Embryonic facial prominence (tissue), 1 donor: ENCODE results near the gene RGL4.

ENCODE experiments used
- DNase-seq: peaks from one replicate; pipeline ENCODE4 v3.0.0-alpha.2; 2016; ENCODE audit errors: extremely low spot score

Gene RGL4

DNA sequence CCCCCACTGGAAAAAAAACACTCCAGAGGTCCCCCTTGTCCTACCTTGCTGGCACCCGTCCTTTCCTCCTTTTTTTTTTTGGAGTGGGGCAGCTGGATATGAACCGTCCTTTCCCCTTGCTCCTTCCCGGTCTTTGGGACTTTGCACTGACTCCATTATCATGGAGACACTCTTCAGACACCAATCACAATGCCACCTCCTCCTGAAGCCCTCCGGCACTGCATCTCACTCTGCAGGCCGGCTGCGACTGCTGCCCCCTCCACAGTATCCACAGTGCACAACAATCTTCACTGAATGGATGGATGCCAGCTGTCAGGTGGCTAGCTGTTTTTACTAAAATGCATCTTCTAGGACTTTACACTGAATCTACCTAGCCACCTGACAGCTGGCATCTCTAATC is 12.7 kb upstream of the RGL4 start:
- DNase-seq: no peak

GRCh38 chr22:23681026-23681809 is 9.6 kb upstream of the RGL4 start:
- DNase-seq: no peak

DNA sequence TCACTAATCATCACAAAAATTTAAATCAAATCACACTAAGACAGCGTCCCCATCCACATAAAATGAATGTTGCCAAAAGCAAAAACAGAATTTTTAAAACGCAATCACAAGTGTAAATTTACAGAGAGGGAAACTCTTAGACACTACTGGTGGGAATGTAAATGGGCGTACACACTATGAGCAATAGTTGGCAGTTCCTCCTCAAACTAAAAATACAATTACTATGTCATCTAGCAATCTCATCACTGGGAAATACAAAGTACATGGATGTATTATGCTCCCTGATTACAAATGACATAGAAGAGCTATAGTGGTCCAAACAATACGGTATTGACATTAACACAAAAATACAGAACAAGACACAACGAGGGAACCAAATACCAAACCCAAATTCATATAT is 8.7 kb upstream of the RGL4 start:
- DNase-seq: no peak

- DNase-seq: no peak
Observed at GRCh38 chr22:23682827-23683355, 7.9 kb upstream of the RGL4 start.

DNA sequence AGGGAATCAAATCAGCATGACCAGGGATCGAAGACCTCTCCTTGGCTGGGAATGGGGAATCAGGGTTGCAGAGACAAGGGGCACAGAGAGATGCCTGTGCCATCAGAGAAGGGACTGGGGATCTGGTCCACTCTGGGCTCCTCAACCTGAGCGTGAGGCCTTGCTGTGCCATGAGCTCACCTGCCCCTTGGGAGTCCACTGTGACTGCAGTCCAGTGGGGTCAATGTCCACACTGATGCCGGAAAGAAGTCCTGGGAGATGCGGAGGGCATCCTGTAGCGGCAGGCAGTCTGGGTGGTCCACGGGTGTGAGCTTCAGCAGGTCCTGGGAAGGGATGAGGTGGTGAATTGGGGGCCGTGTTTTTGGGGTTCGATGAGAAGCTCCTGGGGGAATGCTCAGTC is 7.3 kb upstream of the RGL4 start:
- DNase-seq: no peak

GRCh38 chr22:23684026-23684425 is 6.8 kb upstream of the RGL4 start:
- DNase-seq: no peak

DNA sequence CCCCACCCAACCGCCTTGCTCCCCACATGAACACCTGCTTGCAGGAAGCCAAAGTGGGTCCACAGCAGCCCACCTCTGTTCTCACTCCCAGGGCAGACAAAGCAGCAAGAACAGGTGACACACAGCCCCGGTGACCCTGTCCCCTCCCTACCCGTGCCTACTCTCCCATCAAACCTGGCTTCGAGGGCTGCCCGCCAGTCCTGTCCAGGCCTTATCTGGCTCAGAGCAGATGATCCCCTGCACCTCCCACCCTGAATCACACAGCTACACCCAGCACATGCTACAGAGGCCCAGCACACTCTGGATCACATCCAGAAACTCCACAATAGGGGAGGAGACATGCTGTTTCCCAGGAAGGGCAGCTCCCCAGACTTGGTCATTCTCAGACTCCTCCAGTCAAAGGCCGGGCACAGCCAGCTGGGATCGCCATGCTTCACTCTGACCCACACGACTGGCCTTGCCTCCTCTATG is 6.2 kb upstream of the RGL4 start:
- no peak for DNase-seq

DNA sequence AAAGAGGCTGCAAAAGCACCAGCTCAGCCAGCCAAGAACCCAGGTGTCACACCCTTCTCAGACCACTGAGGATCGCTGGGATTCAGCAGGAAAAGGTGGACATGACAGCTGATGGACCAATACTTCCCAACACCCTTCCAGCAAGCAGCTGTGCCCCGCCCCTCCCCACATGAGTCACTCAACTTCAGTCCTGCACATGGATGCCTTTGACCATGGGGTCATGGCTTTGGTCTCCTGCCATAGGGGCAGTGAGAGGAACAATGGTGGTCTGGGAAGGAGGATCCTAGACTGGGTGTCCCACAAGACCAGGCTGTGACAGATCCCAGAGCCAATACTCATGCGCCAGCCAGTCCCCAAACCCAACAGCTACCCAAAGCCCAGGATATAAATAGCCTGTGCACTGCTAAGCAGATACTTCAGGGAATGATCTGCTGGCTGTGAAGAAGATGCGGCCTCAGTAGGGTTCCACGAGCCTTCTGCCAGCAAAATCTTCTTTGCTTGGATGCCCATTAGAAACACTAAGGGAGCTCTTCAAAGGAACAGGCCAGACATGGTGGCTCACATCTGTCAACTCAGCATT is 5.5 kb upstream of the RGL4 start:
- no peak for DNase-seq

DNA sequence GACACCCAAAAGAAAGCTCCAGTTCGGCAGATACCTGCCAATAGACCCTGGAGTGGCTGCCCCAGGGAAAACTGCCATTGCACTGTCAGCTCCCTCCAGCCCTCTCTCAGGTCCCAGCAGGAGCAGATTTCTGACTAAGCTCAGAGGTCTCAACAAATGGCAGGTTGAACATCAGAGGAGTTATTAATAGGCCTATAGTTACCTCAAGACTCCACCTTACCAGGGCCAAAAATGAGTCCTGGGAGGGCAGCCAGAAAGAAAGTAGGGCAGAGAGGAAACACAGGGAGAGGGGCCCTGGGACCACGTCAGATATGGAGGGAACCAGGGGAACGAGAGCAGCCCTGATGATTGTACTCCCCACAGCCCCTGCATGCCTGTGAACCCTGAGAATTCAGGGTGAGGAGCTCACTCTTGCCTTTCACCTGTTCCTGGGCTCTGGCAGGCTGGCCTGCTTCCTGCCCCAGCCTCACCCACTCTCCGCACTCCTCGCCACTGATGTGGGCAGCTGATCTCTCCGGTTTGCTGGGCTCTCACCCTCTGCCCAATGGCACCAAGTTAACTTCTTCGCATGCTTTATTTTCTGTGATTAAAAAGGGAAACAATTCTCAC is 4.3 kb upstream of the RGL4 start:
- no peak for DNase-seq

GRCh38 chr22:23688121-23688520 is 2.7 kb upstream of the RGL4 start:
- no peak for DNase-seq

DNA sequence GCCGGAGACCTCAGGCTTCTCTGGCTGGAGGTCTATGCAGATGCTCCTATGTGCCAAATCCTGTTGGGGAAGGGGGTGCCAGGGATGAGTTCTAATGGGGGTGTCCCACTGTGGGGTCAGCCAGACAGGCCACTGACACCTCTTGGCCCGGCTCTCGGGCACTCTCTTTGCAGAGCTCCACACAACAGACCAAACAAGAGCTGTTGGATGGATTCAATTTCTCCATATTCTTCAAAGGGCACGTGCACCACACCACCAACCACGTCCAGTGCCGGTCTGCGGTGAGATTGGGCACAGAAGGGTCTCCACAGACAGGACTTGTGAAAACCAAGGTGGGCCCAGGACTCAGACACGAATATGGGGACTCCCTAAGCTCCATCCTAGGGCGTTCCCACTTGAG is 2.2 kb upstream of the RGL4 start:
- no peak for DNase-seq

DNA sequence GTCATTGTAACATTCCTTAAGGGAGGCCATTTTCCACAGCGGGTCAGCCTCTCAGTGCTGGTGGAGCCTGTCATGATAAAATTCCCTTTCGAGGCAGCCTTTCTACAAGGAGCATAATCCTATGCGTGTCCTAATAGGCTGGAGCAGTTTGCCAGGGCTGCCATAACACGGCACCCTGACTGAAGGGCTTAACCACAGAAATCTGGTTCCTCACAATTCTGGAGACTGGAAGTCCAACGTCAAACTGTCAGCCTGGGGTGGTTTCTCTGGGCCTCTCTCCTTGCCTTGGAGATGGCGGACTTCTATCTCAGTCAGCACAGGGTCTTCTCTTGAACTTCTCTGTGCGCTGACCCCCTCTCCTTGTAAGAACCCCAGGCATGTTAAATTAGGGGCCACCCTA is 1.4 kb upstream of the RGL4 start:
- DNase-seq: no peak

DNA sequence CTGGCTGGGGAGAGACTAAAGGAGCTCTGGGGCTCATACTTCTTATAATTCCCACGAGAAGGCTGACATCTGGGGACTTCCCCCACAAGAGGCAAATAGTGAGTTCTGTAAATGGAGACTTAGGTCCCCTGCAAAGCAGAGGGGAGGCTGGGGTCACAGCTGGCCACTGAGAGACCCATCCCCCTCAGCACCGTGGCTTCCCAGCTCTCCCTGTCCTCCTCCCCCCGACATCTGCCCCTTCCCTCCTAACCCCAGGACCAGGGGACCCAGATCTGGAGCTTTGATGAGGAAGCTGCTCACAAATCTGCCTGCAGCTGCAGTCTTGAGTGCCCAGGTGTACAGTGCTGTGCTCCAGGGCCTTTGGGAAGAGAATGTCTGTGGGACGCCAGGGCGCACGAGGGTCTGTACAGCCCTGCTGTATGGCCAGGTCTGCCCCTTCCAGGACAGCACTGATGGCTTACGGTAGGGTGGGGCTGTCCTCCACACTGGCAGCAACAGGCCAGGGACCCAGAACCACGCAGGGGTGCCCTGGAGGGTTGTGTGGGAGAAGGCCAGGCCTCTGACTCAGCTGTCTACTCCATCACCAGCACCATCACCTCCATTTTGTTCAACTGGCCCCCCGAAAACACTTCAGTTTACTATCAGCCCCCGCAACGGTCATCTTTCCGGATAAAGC is 1.1 kb downstream of the RGL4 start:
- DNase-seq: no peak

DNA sequence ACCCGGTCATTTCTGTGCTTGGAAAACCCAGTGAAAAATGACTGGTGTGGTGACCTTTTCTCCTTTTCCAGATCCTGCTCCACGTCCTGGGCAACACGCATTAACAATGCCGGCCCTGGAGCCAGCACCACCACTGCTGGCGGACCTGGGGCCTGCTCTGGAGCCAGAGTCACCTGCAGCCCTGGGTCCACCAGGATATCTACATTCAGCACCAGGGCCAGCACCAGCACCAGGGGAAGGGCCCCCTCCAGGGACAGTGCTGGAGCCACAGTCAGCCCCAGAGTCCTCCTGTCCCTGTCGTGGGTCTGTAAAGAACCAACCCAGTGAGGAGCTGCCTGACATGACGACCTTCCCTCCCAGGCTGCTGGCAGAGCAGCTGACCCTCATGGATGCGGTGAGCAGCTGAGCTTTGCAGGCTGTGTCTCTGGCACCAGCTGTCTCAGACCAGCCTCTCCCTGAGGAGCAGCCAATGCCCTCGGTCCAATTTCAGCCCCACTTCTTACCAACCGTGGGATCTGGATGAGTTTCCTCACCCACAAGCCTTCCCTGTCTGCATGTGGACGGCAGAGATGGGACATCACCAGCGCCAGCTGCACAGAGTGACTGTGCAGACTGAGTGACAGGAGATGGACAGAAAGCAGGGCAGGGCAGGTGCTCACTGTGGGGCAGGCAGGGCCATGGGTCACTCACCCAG is 1.9 kb downstream of the RGL4 start:
- no peak for DNase-seq

- DNase-seq: no peak
Observed at GRCh38 chr22:23693979-23694680, 3.3 kb downstream of the RGL4 start.

GRCh38 chr22:23695141-23695540 is 4.3 kb downstream of the RGL4 start:
- no peak for DNase-seq

- DNase-seq: no peak
Observed at GRCh38 chr22:23695571-23696325, 4.9 kb downstream of the RGL4 start.

DNA sequence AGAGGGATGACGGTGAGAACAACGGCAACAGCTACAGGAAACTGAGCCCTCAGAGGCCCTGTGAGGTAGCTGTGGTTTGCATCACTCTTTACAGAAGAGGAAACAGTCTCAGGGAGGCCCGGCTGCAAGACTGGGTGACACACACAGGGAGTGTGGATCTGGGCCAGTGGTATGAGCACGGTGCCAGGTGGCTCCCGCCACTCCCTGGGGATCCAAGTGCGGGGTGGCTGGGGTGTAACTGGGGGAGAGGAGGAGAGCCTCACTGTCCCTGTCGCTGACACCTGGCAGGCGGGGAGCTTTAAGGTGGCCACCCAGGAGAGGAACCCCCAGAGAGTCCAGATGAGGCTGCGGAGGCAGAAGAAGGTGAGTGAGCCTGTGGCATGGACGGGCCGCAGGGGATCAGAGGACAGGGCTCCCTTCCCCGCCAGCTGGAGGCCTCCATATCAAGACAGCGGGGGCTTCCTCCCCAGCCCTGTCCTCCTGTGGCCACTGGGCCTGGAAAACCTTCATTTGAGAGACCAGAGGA is 5.6 kb downstream of the RGL4 start:
- DNase-seq: no peak

- DNase-seq: no peak
Observed at GRCh38 chr22:23697031-23697970, 6.5 kb downstream of the RGL4 start.
